NCI-H2107 treated with DMSO at 0.1 percent for 48 hours (cell line): ENCODE measurements around the gene MYL5.
"Not testable (repeated sequence)": the region's sequence is repeated elsewhere in the genome, so short reads cannot be mapped to it uniquely, and the experiment has no call there.

Source experiments
- DNase-seq: peaks from one replicate; lab custom pipeline; 2025; ENCODE audit not compliant: unreplicated experiment; lab: John Stamatoyannopoulos, UW

MYL5 gene

DNA sequence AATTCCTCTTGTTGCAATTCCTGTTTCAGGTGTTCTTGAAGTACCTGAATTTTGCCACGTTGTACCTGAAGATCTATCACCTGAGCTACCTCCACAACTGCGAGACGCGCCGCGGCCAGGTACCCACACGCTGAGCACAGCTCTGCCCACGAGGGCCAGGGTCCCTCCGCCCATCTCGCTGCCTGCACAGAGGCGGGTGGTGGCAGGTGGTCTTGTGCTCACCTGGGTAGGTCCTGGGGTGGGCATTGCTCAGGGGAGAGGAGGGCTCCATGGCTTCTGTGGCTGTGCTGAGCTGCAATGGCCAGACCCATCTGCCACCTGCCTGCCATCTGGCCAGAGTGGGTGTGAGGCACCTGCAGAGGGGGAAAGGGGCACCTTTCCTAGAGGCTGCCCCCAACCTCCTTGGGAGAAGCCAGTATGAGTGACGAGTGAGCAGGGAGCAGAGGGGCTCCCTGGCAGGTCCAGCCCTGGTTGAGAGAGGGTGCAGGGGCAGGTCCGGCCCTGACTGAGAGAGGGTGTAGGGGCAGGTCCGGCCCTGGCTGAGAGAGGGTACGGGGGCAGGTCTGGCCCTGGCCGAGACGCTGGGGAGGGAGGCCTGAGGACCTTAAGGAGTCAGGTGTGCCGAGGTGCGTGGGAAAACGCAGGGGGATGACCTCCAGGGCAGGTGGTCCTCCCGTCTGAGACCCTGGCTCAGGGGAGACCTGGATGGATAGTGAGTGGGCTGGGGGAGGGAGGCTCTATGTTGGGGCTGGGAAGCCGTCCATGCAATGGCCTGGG lies 38.3 kb upstream of the MYL5 start:
- DNase-seq, result no peak

DNA sequence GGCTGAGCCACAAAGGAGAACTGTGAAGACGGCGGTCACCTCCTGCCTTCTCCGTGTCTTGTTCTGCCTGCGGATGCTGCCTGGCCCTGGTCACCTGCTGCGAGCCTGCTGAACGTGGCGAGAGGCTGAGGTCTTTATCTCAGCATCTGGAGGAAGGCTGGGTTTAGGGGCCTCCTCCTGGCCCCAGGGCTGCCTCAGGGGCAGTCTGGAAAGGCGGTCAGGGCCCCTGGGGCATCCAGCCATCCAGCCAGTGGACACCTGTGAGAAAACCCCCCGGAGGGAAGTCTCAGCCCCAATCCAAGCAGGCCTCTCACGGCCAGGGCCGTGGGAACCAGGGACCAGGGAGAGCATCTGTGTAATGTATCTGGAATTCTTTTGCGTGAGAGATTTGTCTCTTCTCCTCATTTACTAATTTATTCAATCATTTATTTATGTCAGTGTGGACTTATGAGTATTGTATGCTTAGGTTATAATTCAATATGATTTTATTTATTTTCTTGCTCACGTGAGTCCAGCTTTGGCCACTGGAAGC lies 37.6 kb upstream of the MYL5 start:
- DNase-seq, result no peak

DNA sequence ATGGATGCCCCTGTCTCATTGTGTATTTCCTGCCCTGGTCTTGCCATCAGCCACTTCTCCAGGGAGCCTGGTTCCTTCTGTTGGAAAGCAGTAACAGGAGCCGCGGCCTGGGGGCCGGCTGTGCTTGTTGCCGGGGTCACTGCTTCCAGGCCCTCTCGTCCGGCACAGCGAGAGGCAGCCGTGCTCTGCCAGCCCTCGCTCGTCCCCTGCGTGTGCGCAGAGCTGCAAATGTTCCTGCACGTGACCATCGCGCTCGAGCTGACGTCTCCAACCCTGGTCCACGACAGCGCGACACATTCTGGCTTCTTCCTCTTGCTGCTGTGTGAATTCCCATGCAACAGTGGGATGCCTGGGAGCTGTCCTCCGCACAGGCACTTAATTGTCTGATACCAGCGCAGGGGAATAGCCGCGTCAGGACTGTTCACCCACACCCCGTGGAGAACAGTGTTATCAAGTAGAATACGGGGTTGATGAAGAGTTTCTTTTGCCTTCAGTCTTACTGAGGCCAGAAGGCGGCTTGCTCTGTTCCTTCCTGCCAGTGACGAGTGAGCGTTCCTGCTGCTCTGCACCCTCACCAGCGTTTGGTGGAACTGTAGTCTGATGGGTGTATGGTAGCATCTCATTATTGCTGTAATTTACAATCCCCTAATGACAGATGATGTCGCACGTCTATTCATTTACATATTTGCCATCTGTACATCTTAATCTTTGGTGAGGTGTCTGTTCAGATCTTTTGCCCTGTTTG lies 36.6 kb upstream of the MYL5 start:
- no peak for DNase-seq

DNA sequence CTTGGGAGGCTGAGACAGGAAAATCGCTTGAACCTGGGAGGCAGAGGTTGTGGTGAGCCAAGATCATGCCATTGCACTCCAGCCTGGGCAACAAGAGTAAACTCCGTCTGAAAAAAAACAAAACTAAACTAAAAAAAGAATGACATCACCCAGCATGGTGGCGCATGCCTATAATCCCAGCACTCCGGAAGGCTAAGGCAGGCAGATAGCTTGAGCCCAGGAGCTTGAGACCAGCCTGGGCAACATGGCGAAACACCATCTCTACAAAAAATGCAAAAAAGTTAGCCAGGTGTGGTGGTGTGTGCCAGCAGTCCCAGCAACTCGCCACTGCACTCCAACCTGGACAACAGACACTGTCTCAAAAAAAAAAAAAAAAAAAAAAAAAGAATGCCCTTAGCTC lies 32.0 kb upstream of the MYL5 start:
- DNase-seq, result not testable (repeated sequence)

DNA sequence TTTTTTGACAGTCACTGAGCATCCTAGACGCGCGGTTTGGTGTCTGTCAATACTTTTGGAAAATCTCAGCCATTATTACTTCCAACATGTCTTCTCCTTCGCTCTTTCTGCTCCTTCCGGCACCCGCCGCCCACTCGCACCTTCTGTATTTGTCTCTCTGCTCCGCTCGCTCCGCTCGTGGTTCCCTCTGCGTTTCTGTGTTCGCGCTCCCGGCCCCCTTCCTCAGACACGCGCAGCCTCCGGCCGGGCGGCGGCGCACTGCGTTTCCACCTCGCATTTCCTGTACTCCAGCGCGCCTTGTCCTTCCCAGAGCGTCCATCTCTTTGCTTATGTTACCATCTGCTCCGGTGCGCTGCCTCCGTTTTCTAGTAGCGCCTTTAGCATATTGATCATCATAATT lies 27.9 kb upstream of the MYL5 start:
- DNase-seq, result no peak

DNA sequence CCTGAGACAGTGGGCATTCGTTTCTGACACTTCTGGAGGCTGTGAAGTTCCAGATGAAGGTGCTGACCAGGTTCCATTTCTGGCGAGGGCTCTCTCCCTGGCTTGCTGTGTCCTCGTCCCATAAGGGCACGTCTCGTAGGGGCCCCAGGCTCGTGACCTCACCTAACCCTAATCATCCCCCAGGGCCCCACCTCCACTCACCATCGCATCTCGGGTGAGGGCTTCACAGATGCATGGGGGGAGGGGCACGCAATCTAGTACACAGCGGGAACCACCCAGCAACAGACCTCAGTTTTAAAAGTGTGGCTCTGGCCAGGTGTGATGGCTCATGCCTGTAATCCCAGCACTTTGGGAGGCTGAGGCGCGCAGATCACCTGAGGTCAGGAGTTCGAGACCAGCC lies 26.9 kb upstream of the MYL5 start:
- no peak for DNase-seq

DNA sequence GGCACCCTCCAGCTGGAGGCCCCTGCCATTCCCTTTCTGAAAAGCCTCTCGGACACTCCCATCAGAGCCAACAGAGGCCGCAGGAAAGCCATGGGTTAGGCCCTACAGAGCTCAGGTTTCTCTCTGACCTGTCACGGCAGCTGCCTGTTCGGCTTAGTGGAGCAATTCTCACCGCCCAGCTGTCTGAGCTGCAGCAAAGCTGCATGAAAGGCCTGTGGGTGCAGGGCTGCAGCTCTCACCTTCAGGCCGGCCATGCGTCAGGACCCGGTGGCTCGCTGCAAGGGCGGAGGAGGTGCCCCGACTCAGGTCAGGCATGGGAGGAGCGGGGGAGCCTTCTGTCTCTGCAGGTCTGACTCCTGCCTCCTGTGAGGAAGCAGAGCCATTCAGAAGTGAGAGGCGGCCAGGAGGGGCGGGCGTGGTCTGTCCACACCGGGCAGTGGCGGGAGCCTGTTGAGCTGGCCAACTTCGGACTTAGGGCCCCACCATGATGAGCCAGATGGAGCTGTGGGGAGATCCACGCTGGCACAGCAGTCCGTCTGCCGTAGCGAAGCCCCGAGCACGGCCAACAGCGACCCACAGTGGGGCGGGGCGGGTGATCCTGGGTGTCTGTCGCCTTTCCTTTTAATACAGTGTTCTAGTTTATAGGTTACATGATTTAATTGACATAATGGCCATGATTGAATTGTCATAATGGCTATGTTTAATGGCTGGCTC lies 25.6 kb upstream of the MYL5 start:
- no peak for DNase-seq

DNA sequence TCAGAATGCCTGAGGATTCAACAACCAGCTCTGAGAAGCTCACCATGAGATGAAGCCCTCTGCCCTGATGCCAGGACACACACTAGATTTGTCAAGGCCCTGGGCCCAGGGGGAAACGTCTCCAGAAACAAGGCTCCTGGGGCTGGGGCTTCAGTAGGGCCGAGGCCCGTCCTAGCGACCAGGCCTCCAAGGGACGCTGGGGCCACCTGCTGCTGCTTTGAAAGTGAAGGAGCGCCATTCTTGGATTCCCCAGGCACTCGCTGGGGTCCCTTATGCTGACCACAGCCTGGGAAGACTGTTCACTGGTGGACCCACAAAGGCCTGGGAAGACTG lies 25.1 kb upstream of the MYL5 start:
- no peak for DNase-seq

DNA sequence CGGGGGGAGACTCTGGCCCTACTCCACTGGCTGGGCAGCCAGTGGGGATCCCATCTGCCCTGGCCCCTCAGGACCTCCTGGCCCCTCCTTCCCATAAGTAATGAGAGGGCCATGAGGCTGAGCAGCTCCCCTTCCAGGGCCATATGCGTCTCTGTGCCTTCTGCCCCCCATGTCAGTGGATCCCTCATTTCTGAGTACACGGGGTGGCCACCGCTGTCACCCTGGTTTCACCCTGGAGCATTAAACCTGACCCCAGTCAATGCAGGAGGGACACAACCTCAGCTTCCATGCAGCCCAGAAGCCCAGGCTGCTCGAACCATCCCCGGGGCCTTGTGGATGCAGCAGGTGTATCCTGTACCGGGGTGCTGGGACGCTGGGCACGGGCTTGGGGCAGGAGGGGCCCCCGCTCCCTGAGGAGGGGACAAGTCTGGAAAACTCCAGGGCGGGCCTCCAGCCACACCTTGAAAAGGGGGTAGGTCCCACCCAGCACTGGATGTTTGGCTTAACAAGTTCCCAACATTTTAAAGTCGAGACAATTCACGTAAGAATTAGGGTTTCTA lies 24.5 kb upstream of the MYL5 start:
- no peak for DNase-seq

DNA sequence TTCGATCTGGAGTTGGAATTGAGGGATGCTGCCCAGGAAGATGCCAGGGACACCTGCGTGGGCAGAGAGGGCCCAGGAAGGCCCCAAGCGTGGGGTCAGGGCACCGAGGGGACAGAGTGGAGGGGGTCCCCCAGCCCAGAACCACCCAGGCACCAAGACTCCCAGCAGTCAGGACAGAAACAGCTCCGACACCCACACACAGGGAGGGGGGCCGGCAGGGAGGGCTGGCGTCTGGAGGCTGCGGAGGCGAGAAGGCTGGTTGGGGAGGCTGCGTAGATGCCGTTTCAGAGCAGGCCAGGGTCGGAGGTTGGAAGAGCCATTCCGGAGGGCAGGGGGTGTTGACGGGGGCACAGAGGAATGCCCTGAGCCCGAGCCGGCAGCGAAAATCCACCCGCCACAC lies 23.9 kb upstream of the MYL5 start:
- DNase-seq, result no peak

DNA sequence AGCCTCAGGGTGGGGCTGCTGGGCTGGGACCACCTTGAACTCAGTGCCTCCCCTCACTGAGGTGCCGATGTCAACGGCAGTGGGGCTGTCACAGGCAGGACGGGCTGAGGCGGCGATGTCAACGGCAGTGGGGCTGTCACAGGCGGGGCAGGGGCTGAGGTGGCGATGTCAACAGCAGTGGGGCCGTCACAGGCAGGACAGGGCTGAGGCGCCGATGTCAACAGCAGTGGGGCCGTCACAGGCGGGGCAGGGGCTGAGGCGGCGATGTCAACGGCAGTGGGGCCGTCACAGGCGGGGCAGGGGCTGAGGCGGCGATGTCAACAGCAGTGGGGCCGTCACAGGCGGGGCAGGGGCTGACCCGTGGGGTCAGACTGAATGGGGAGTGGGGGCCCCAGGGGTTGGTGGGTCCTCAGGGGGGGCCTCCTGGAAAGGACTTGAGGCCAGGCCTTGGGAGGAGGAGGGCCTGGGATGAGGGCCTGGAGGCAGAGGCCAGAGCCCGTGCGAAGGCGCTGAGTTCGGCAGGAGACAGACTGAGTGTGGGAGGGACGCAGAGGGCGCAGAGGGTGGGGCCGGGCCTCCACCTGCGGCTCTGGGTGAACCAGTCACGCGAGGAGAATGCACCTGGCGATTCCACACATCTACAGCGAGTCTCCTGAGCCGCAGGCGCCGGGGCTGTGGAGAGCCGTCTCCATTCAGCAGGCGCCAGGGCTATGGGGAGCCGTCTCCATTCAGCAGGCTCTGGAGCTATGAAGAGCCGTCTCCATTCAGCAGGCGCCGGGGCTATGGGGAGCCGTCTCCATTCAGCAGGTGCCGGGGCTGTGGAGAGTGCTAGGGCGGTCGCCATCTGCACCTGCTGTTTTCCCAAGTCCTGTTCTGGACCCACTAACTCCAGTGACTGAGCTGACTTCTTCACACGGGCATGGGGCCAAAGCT lies 23.1 kb upstream of the MYL5 start:
- peak; percentile 5 for DNase-seq

DNA sequence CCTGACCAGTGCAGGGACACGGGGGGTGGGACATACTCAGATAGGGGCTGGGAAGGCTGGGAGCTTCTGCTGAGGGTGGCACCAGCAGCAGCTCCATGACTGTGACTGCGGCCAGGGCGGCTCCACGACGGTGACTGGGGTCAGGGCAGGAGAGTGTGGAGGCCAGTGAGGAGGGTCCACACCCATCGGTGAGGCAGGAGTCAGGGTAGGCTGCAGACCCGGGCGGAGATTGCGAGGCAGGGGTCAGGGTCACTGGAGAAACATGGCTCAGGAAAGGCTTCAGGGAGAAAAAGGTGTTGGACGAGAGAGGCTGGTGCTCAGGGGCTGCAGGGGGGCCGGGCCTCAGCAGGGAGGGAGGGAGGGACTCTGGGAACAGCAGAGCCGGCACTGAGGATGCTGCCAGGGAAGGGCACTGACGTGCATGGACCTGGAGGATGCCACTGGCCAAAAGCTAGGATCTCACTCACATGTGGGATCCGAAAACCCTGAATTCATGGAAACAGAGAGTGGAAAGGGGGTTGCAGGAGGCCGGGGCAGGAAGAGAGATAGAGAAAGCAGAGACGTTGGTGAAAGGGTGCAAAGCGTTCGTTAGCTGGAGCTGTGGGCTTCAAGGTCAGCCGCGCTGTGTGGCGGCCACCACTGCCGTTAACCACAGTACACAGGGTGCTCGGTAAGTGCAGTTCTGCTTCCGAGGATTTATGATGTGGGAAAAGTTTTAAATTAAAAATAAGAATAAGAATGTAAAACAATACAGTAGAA lies 22.3 kb upstream of the MYL5 start:
- DNase-seq, result no peak

DNA sequence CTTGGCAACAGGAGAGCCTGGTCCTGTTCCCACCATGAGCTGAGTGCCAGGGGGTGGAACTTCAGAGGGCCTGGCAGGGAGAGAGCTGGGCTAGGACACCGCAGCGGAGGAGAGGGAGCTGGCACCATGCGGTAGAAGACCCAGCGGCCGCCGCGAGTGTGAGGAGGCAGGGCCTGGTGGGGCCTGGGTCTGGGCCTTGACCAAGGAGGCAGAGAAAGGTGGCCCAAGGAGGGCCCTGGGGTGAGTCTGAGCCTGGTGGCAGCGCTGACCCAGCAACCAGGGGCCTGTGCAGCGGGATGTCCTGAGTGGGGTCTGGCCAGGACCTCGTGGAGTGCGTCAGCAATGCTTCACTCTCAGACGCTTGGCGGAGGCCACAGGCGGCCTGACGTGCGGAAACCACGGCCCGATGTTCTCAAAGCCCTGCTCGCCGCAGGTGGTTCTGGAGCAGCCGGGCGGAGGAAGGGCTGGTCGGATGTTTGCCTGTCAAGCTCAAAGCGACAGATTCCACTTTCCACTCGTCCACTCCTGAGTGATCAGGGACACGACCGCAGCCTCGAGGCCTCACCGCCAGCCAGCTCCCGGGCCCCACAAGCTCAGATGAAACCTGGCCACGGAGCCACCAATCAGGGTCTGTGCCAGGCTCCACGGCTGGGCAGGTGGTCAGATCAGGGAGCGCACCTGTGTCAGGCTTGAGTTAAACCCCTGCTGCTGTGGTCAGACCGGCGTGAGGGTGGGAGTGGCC lies 21.1 kb upstream of the MYL5 start:
- DNase-seq, result no peak

DNA sequence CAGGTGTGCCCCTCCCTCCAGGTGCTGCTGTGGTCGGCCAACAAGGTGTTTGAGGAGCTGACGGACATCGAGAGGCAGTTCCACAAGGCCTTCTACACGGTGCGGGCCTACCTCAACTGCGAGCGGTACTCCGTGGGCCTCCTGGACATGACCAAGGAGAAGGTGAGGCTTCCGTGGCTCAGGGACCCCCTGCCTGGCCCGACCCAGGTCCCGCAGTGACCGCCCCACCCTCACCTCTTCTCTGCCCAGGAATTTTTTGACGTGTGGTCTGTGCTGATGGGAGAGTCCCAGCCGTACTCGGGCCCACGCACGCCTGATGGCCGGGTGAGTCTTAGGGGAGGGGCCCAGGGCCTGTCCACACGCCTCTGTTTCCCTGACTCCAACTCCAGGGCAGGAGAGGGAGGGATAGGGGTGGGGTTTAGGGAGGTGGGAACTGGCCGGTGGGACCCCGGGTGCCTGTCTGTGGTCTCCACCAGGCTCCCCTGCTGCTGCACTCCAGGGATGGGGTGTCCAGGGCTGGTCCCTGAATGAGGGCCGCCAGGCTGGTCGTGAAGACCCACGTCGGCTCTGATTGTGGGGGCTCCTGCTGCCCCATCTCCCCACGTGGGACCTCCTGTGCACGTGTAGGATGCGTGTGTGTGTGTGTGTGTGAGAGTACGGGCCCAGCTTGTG lies 20.4 kb upstream of the MYL5 start:
- DNase-seq, result no peak

DNA sequence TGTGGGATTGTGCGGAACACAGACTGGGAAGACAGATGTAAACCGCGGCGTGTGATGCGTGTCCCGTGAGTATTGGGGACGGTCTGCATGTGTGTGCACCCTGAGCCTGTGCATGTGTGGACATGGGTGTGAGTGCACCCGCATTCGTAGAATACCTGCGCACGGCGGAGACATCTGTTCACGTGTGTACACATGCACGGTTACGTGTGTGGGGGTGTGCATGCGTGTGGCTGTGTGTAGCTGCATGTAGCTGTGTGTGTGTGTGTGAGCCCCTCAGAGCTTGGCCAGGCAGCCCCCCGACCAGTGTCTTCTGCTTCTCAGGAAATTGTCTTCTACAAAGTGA lies 19.9 kb upstream of the MYL5 start:
- DNase-seq, result no peak

DNA sequence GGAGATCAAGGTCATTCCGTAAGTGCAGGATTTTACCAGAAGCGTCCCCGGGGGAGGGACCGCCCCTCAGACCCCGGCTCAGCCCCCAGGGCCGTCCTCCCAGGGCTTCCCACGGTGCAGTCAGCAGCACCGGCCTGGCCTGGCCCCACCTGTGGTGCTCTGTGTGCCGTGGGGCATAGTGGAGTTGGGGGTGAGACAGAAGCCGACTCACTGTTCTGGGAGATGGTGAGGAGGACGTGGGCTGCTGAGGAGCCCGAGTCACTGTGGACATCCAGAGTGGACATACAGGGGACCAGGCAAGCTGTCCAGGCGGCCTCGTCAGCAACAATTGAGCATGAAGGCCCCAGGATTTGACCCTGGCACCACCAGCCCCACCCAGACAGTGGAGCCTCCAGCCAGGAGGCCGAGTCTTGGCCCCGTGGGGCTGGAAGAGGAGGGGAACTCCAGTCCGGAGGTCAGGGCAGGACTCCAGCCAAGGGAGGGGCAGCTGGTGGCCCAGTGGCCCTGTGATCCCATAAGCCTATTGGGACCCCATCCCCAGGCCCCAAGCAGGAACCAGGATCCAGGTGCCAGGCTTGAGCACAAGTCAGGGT lies 19.4 kb upstream of the MYL5 start:
- no peak for DNase-seq

DNA sequence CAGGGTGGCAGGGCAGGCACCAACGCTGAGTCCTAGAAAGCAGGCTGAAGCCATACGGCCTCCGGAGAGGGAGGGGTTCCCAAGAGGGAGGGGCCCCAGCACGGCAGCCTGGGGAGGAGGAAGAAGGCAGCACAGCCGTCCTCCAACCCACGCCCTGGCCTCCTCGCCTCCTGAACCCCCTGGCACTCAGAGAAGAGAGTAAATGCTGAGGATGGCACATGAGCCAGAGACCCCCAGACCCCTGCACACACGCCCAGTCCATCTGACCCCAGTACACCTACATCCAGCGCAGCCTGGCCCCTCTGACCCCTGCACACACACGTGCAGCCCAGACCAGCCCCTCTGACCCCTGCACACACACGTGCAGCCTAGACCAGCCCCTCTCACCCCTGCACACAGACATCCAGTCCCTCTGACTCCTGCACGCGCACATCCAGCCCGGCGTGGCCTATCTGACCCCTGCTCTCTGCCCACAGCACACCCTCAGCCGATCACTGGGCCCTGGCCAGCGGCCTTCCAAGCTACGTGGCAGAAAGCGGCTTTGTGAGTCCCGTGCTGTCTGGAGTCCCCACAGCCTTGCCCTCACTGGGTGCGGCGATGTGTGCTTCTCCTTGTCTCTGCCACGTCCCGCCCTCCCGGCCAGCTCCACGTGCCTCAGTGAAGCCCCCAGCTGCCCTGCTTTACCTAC lies 18.7 kb upstream of the MYL5 start:
- DNase-seq, result no peak
